H9 (cell line): ENCODE results near the gene SERPIND1. TPM values are rescaled to one million over a fixed set of nuclear protein-coding genes. Genes with fewer than 3 reads are reported as not detected.

Source experiments
- DNase-seq: peaks from one replicate; pipeline ENCODE4 v3.0.0-alpha.2; 2017
- H2AFZ ChIP-seq: one replicate; pipeline ENCODE4 v1.6.1; 2013; ENCODE audit warnings: mild to moderate bottlenecking, low read length, control low read depth, moderate library complexity
- H2AK5ac ChIP-seq: 2 replicates; pipeline ENCODE4 v1.6.1; 2013; ENCODE audit warnings: low read length, control low read depth, mixed read lengths; ENCODE audit not compliant: insufficient read length
- H2BK120ac ChIP-seq: one replicate; pipeline ENCODE4 v1.6.1; 2013; ENCODE audit warnings: low read depth, mild to moderate bottlenecking, low read length, control low read depth, inconsistent platforms; ENCODE audit not compliant: poor library complexity, severe bottlenecking
- H2BK12ac ChIP-seq: 2 replicates; pipeline ENCODE4 v1.6.1; 2013; ENCODE audit warnings: low read length, control low read depth, mixed read lengths, low read depth; ENCODE audit not compliant: insufficient read length
- H2BK15ac ChIP-seq: 2 replicates; pipeline ENCODE4 v1.6.1; 2013; ENCODE audit warnings: low read depth, low read length, control low read depth
- H2BK20ac ChIP-seq: one replicate; pipeline ENCODE4 v1.6.1; 2013; ENCODE audit warnings: low read depth, mild to moderate bottlenecking, low read length, control low read depth, inconsistent platforms; ENCODE audit not compliant: poor library complexity, severe bottlenecking
- H2BK5ac ChIP-seq: 2 replicates; pipeline ENCODE4 v1.6.1; 2013; ENCODE audit warnings: low read length, control low read depth, mixed read lengths; ENCODE audit not compliant: insufficient read length
- H3K14ac ChIP-seq: 2 replicates; pipeline ENCODE4 v1.6.1; 2013; ENCODE audit warnings: low read length, control low read depth; ENCODE audit not compliant: insufficient read depth
- H3K18ac ChIP-seq: 2 replicates; pipeline ENCODE4 v1.6.1; 2013; ENCODE audit warnings: low read depth, mild to moderate bottlenecking, mixed read lengths, low read length, control low read depth; ENCODE audit not compliant: insufficient read length
- H3K23ac ChIP-seq: 2 replicates; pipeline ENCODE4 v1.6.1; 2013; ENCODE audit warnings: low read length, control low read depth, mixed read lengths, low read depth; ENCODE audit not compliant: insufficient read length
- H3K23me2 ChIP-seq: 2 replicates; pipeline ENCODE4 v1.6.1; 2013; ENCODE audit warnings: low read depth, mild to moderate bottlenecking, mixed read lengths, low read length, control low read depth; ENCODE audit not compliant: insufficient read length, poor library complexity, severe bottlenecking
- H3K27ac ChIP-seq: 2 replicates; pipeline ENCODE4 v1.5.1; 2013; ENCODE audit warnings: low read length, control low read depth, mixed read lengths, low read depth; ENCODE audit not compliant: insufficient read length
- H3K27me3 ChIP-seq: 2 replicates; pipeline ENCODE4 v1.6.1; 2013; ENCODE audit warnings: low read length, control low read depth, inconsistent platforms; ENCODE audit not compliant: insufficient read depth
- H3K4ac ChIP-seq: 2 replicates; pipeline ENCODE4 v1.6.1; 2013; ENCODE audit warnings: low read depth, mild to moderate bottlenecking, control low read depth, inconsistent platforms, low read length, moderate library complexity
- H3K4me1 ChIP-seq: 2 replicates; pipeline ENCODE4 v1.6.1; 2013; ENCODE audit warnings: low read length, control low read depth, inconsistent platforms; ENCODE audit not compliant: insufficient read depth
- H3K4me2 ChIP-seq: 2 replicates; pipeline ENCODE4 v1.6.1; 2013; ENCODE audit warnings: low read length, control low read depth, mixed read lengths; ENCODE audit not compliant: insufficient read length, insufficient read depth
- H3K56ac ChIP-seq: 2 replicates; pipeline ENCODE4 v1.6.1; 2013; ENCODE audit warnings: low read depth, mild to moderate bottlenecking, mixed read lengths, low read length, control low read depth; ENCODE audit not compliant: insufficient read length
- H3K79me1 ChIP-seq: 2 replicates; pipeline ENCODE4 v1.6.1; 2013; ENCODE audit warnings: low read depth, mild to moderate bottlenecking, moderate library complexity, low read length, control low read depth, inconsistent platforms; ENCODE audit not compliant: insufficient read depth, poor library complexity, severe bottlenecking
- H3K79me2 ChIP-seq: 2 replicates; pipeline ENCODE4 v1.6.1; 2013; ENCODE audit warnings: low read length, control low read depth, inconsistent platforms; ENCODE audit not compliant: insufficient read depth
- H3K9ac ChIP-seq: 2 replicates; pipeline ENCODE4 v1.6.1; 2013; ENCODE audit warnings: low read length, control low read depth, mixed read lengths; ENCODE audit not compliant: insufficient read length; ENCODE audit errors: extremely low read depth
- H3K9me3 ChIP-seq: one replicate; pipeline ENCODE4 v1.6.1; 2013; ENCODE audit warnings: low read depth, low read length, inconsistent platforms; ENCODE audit not compliant: control insufficient read depth
- H3T11ph ChIP-seq: one replicate; pipeline ENCODE4 v1.6.1; 2013; ENCODE audit warnings: mild to moderate bottlenecking, low read length, control low read depth, inconsistent platforms
- H4K20me1 ChIP-seq: one replicate; pipeline ENCODE4 v1.6.1; 2013; ENCODE audit not compliant: control insufficient read depth, insufficient read length, insufficient read depth
- H4K5ac ChIP-seq: 2 replicates; pipeline ENCODE4 v1.6.1; 2013; ENCODE audit warnings: low read depth, mild to moderate bottlenecking, mixed read lengths, low read length, control low read depth; ENCODE audit not compliant: insufficient read length
- H4K8ac ChIP-seq: replicated peaks from 2 replicates; pipeline ENCODE4 v1.6.1; 2013; ENCODE audit warnings: low read length, control low read depth, mixed read lengths, low read depth; ENCODE audit not compliant: insufficient read length
- H4K91ac ChIP-seq: 2 replicates; pipeline ENCODE4 v1.6.1; 2013; ENCODE audit warnings: low read depth, mild to moderate bottlenecking, moderate library complexity, mixed read lengths, low read length, control low read depth; ENCODE audit not compliant: insufficient read length
- H3K27ac Mint-ChIP-seq, 3 experiments: 2 replicates in 2 of 3; 3 replicates in 1 of 3; pipeline ENCODE4 v1.8.0; 2020 to 2021; ENCODE audit warnings: mixed read lengths in 3 of 3, mild to moderate bottlenecking in 1 of 3, moderate library complexity in 1 of 3
- H3K27me3 Mint-ChIP-seq: 2 replicates; pipeline ENCODE4 v1.8.0; 2021; ENCODE audit warnings: low read depth, mild to moderate bottlenecking, moderate library complexity, mixed read lengths
- H3K36me3 Mint-ChIP-seq, 3 experiments: 2 replicates in 2 of 3; 3 replicates in 1 of 3; pipeline ENCODE4 v1.8.0; 2020 to 2021; ENCODE audit warnings: low read depth in 3 of 3, mixed read lengths in 3 of 3; ENCODE audit not compliant: insufficient read depth in 1 of 3
- H3K4me1 Mint-ChIP-seq, 2 experiments: 2 replicates each; pipeline ENCODE4 v1.8.0; 2020; ENCODE audit warnings: mixed read lengths in 2 of 2
- H3K4me3 Mint-ChIP-seq, 2 experiments: 2 replicates in 1 of 2; 3 replicates in 1 of 2; pipeline ENCODE4 v1.8.0; 2020 to 2021; ENCODE audit warnings: mild to moderate bottlenecking in 2 of 2, mixed read lengths in 2 of 2, moderate library complexity in 1 of 2
- H3K9me3 Mint-ChIP-seq, 2 experiments: 2 replicates in 1 of 2; 3 replicates in 1 of 2; pipeline ENCODE4 v1.8.0; 2020; ENCODE audit warnings: mild to moderate bottlenecking in 2 of 2, mixed read lengths in 2 of 2, moderate library complexity in 1 of 2
- CTCF ChIP-seq: fragments of 200-600 bp; sonication (generic); conservative IDR thresholded peaks from 3 replicates; pipeline ENCODE4 v1.8.0; 2021; ENCODE audit warnings: antibody characterized with exemption, mild to moderate bottlenecking
- WGBS: extraction: QIAGEN DNeasy Blood & Tissue Kit; methylation state at CpG from one replicate; pipeline ENCODE4 v1.1.7; 2013; ENCODE audit warnings: missing lambda C conversion rate, low lambda C conversion rate, mixed read lengths; ENCODE audit not compliant: insufficient read length; ENCODE audit errors: extremely low coverage; 5-methylcytosine and 5-hydroxymethylcytosine counted together
- total RNA-seq: library from RNA; stranded (reverse); gene quantifications from 2 replicates; pipeline ENCODE4 v1.2.1, GENCODE V29; 2021

SERPIND1 gene
- total RNA-seq, 1 experiment from 2014 or later: not detected

- no peak overlapping the region for H4K91ac ChIP-seq
- no peak for DNase-seq
- no peak overlapping the region for H3K4me2 ChIP-seq
- H3K79me1 ChIP-seq: no peaks in the 10 kb centered on the region
- no peak overlapping the region for H2BK12ac ChIP-seq
- H3K27ac ChIP-seq: no peak overlapping the region
- no peak overlapping the region for H3K56ac ChIP-seq
- H2AFZ ChIP-seq: no peak overlapping the region
- H3K14ac ChIP-seq: no peak overlapping the region
- peaks cover 7 to 73% (median 24%) of the 10 kb centered on the region in 3 experiments for H3K36me3 Mint-ChIP-seq
- no peak overlapping the region for H2BK15ac ChIP-seq
- H3K23me2 ChIP-seq: no peaks in the 10 kb centered on the region
- no peaks in the 10 kb centered on the region for H3K27me3 Mint-ChIP-seq
- no peak overlapping the region for H2AK5ac ChIP-seq
- no peaks in the 10 kb centered on the region for H3K27me3 ChIP-seq
- H3K9ac ChIP-seq: no peak overlapping the region
- H3K9me3 ChIP-seq: no peaks in the 10 kb centered on the region
- WGBS: no CpG with 5 or more reads among the region's 10 CpGs
- H4K8ac ChIP-seq: no peak overlapping the region
- no peak for TF ChIP-seq CTCF
- no peak overlapping the region for H2BK20ac ChIP-seq
- H3K4me3 Mint-ChIP-seq: no peak overlapping the region
- no peak overlapping the region for H4K5ac ChIP-seq
- H3K4ac ChIP-seq: no peak overlapping the region
- H4K20me1 ChIP-seq: no peaks in the 10 kb centered on the region
- H3K4me1 ChIP-seq: no peaks in the 10 kb centered on the region
- peaks cover 5 to 6% of the 10 kb centered on the region in 2 experiments; a peak in 2 of 4 replicates for H3K4me1 Mint-ChIP-seq
- H2BK5ac ChIP-seq: no peak overlapping the region
- peak overlapping the region in 1 of 3 experiments; percentile 46; a peak in 3 of 7 replicates for H3K27ac Mint-ChIP-seq
- H3K79me2 ChIP-seq: no peaks in the 10 kb centered on the region
- no peaks in the 10 kb centered on the region for H3K9me3 Mint-ChIP-seq
- no peak overlapping the region for H3K18ac ChIP-seq
- H2BK120ac ChIP-seq: no peak overlapping the region
- no peak overlapping the region for H3K23ac ChIP-seq
- no peak overlapping the region for H3T11ph ChIP-seq
Measured at GRCh38 chr22:20798974-20799373, 25.1 kb downstream of the SERPIND1 start.
